DND-41 (cell line): ENCODE measurements around the gene MACROD1.

Experiments
- ATAC-seq: fragments of 200-7000 bp; cut with Tn5 transposase; 3 replicates; pipeline ENCODE4 v1.9.1; 2021; ENCODE audit warnings: low read depth; ENCODE audit not compliant: insufficient read depth
- DNase-seq: peaks from one replicate; pipeline ENCODE4 v3.0.0-alpha.2; 2020
- H2AFZ ChIP-seq: 2 replicates; pipeline ENCODE4 v1.6.0; 2012; ENCODE audit warnings: low read depth, low read length
- H3K27ac ChIP-seq: 2 replicates; pipeline ENCODE4 v1.5.1; 2012; ENCODE audit warnings: low read length, inconsistent platforms
- H3K27me3 ChIP-seq: fragments of 200-600 bp; sonication (generic); 2 replicates; pipeline ENCODE4 v1.6.0; 2012; ENCODE audit warnings: low read length, mild to moderate bottlenecking, inconsistent platforms; ENCODE audit not compliant: insufficient read depth, poor library complexity
- H3K36me3 ChIP-seq: 2 replicates; pipeline ENCODE4 v1.5.1; 2012; ENCODE audit warnings: low read length, inconsistent platforms; ENCODE audit not compliant: insufficient read depth
- H3K4me1 ChIP-seq: 2 replicates; pipeline ENCODE4 v1.5.1; 2012; ENCODE audit warnings: mild to moderate bottlenecking, low read length; ENCODE audit not compliant: insufficient read depth
- H3K4me2 ChIP-seq: 2 replicates; pipeline ENCODE4 v1.6.0; 2012; ENCODE audit warnings: mild to moderate bottlenecking, moderate library complexity, low read length, inconsistent platforms; ENCODE audit not compliant: insufficient read depth
- H3K4me3 ChIP-seq, 2 experiments: fragments of 200-600 bp in 1 of 2; shearing (Covaris generic) in 1 of 2; 2 replicates each; pipeline ENCODE4 v1.5.1; 2012 to 2016; ENCODE audit warnings: inconsistent platforms in 2 of 2, low read length in 2 of 2, mild to moderate bottlenecking in 2 of 2, low read depth in 1 of 2, moderate library complexity in 1 of 2
- H3K79me2 ChIP-seq: 2 replicates; pipeline ENCODE4 v1.6.0; 2012; ENCODE audit warnings: low read length, inconsistent platforms; ENCODE audit not compliant: insufficient read depth
- H3K9ac ChIP-seq: 2 replicates; pipeline ENCODE4 v1.6.0; 2012; ENCODE audit warnings: low read depth, mild to moderate bottlenecking, inconsistent platforms, low read length, moderate library complexity
- H3K9me3 ChIP-seq: 2 replicates; pipeline ENCODE4 v1.5.1; 2012; ENCODE audit warnings: low read length, moderate library complexity, mild to moderate bottlenecking, inconsistent platforms; ENCODE audit not compliant: insufficient read depth, severe bottlenecking
- H4K20me1 ChIP-seq: 2 replicates; pipeline ENCODE4 v1.6.0; 2012; ENCODE audit warnings: low read length; ENCODE audit not compliant: insufficient read depth
- EZH2 ChIP-seq: IDR thresholded peaks from 3 replicates; pipeline ENCODE4 v1.6.1; 2012; ENCODE audit warnings: borderline replicate concordance, low read depth, mild to moderate bottlenecking, moderate library complexity, low read length, inconsistent platforms; ENCODE audit not compliant: severe bottlenecking
- TF ChIP-seq, protein P1 (sequence below): IDR thresholded peaks from 2 replicates; pipeline ENCODE4 v1.5.1; 2012; ENCODE audit warnings: borderline replicate concordance, low read length, moderate library complexity, mild to moderate bottlenecking; ENCODE audit not compliant: poor library complexity, severe bottlenecking; ENCODE audit errors: extremely low read depth

The MACROD1 gene

DNA sequence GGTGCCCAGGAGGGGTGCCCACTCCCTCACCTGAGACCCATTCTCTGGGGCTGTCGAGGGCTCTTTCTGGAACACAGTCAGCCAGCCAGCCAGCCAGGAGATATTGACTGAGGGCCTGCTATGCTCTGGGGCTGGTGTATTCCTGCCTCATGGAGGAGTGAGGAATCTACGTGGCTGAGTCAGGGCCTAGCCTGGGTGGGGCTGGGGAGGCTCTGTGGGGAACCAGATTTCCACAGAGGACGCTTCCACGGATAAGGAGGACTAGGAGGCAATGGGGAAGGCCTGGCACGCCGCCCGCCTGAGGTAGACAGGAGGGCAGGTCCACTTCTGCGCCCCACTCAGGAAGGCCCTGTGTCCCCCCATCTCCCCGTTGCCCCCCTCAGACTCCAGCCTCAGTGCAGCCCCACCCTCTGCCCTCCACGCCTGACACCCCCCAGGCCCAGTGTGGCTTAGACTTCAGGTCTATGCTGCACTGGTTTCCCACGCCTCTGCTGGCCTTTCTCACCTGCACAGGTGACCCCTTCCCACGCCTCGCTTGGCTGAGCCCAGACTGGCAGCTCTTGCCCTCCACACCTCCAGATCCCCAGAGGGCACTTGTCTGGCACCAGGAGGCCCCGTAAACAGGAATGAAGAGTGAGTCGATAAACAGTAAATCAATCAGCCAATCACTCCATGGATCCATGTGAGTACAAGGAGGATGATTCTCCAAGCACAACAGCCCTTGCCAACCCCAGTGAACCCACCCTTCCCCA is 37.5 kb downstream of the MACROD1 start:
- Histone ChIP-seq H2AFZ (no peak overlapping the region), H3K4me1 (no peaks in the 10 kb centered on the region), H3K36me3 (no peaks in the 10 kb centered on the region), H3K27ac (no peak overlapping the region), H3K9ac (no peak overlapping the region), H3K4me3 (no peak overlapping the region), H3K4me2 (no peak overlapping the region), H3K9me3 (no peaks in the 10 kb centered on the region), H3K79me2 (no peaks in the 10 kb centered on the region), H4K20me1 (peaks cover 33% of the 10 kb centered on the region), H3K27me3 (no peaks in the 10 kb centered on the region)
- no peak for DNase-seq
- no peak for TF ChIP-seq EZH2
- TF ChIP-seq, protein P1, sequence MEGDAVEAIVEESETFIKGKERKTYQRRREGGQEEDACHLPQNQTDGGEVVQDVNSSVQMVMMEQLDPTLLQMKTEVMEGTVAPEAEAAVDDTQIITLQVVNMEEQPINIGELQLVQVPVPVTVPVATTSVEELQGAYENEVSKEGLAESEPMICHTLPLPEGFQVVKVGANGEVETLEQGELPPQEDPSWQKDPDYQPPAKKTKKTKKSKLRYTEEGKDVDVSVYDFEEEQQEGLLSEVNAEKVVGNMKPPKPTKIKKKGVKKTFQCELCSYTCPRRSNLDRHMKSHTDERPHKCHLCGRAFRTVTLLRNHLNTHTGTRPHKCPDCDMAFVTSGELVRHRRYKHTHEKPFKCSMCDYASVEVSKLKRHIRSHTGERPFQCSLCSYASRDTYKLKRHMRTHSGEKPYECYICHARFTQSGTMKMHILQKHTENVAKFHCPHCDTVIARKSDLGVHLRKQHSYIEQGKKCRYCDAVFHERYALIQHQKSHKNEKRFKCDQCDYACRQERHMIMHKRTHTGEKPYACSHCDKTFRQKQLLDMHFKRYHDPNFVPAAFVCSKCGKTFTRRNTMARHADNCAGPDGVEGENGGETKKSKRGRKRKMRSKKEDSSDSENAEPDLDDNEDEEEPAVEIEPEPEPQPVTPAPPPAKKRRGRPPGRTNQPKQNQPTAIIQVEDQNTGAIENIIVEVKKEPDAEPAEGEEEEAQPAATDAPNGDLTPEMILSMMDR: no peak
- no peak for ATAC-seq

DNA sequence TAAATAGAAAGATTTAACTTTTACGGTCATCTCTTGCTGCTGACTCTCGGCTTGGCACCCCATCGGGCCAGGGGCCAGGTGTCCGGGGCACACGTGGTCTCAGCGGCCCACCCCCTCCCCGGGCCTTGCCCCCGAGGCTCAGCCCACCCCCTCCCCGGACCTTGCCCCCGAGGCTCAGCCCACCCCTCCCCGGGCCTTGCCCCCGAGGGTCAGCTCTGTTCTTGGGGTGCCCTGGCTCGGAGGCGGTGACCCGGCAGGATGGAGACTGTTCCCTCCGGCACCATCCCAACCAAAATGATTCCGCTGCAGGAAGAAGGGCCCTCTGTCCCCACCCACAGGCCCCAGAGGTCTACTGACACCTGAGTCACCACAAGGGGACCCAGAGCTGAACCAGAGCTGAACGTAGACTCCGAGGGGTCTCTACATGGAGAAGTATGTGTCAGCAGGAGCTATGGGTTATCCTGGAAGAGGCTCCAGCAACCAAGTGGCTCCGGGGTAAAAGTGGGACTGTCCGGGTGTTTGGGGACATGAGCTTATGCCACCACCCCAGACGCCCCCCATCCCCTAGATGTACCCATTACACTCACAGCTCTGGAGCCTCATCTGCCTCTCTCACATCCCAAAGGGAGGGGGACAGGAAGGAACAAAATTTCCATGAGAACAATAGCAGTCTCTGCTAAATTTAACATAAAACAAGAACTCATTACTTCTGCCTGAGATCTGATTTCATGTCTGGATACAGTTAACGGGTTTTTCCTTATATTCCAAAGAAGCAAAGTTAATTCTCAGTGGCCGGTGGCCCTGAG is 38.4 kb downstream of the MACROD1 start:
- Histone ChIP-seq H3K4me2 (no peak overlapping the region), H3K4me1 (no peaks in the 10 kb centered on the region), H3K27me3 (no peaks in the 10 kb centered on the region), H3K36me3 (no peaks in the 10 kb centered on the region), H3K9me3 (no peaks in the 10 kb centered on the region), H2AFZ (no peak overlapping the region), H3K4me3 (no peak overlapping the region), H3K9ac (no peak overlapping the region), H4K20me1 (peaks cover 31% of the 10 kb centered on the region), H3K27ac (no peak overlapping the region), H3K79me2 (no peaks in the 10 kb centered on the region)
- ATAC-seq (no peak), DNase-seq (no peak)
- TF ChIP-seq, protein P1: no peak
- TF ChIP-seq EZH2: no peak

DNA sequence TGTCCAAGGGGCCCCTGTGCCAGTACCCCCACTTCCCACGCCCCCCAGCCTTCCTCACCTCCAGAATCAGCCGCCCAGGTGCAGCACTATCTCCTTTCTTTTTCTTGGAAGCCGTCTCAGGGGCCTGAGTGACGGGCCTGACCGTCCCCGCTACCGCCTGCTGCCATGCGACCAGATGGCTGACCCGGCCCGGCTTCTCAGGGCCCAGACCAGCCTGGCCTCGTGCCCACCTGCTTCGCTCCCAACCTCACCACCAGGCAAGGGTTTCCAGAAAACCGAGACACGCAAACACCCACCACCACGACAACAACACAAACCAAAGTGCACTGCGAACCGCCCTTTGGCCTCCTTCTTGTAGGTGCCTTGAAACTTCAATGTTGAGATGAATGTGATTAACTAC is 39.1 kb downstream of the MACROD1 start:
- H3K4me1 ChIP-seq: no peaks in the 10 kb centered on the region
- no peak for ATAC-seq

More for the DNA sequence above, 39.1 kb downstream of the MACROD1 start:
- no peak for DNase-seq
- H3K4me3 ChIP-seq: no peak overlapping the region
- H3K9ac ChIP-seq: no peak overlapping the region
- TF ChIP-seq, protein P1: no peak
- TF ChIP-seq EZH2: no peak
- no peak overlapping the region for H2AFZ ChIP-seq
- no peaks in the 10 kb centered on the region for H3K36me3 ChIP-seq
- no peak overlapping the region for H3K27ac ChIP-seq
- H3K79me2 ChIP-seq: no peaks in the 10 kb centered on the region
- H3K9me3 ChIP-seq: no peaks in the 10 kb centered on the region
- no peak overlapping the region for H3K4me2 ChIP-seq
- H4K20me1 ChIP-seq: peaks cover 36% of the 10 kb centered on the region
- no peaks in the 10 kb centered on the region for H3K27me3 ChIP-seq
